GM19023 (cell line): Measurements from ENCODE around the gene EFTUD2.
"Not testable (repeated sequence)": the region's sequence is repeated elsewhere in the genome, so short reads cannot be mapped to it uniquely, and the experiment has no call there.

ENCODE experiments used
- ATAC-seq: cut with Tn5 transposase; IDR thresholded peaks from one replicate; pipeline ENCODE4 v1.9.1; 2021; ENCODE audit warnings: mild to moderate bottlenecking, moderate library complexity; ENCODE audit not compliant: unreplicated experiment

EFTUD2 gene

DNA sequence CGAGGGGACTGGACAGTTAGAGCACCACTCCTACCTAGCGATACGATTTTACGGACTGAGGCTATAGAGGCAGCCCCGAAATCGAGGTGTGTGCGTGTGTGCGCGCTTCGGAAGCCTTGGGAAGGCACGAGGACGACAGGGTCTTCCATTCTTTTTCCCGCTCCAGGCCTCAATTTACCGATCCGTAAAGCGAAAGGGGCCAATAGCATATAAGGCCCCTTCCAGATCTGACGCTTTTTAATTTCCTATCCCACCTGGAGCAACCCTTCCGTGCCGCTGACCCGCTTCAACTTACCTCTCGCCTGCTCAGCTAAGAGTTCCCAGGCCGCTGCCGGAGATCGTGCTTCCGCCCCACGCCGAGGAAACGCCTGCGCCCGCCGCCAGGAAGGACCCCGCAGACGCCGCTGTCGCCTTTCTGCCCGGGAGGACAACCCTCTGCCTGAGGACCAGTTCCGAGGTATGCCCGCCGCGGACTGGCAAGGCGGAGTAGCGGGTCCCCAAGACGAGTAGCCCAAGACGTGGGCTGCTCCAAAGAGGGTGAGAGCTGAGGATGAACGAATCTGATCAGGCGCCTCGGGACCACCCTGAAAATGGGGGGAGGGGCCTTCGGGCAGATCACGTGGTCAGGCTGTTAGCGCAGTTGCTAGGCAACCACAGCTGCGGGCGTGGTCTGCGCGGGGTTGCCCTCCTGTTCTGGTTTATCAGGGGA lies at the start of gene EFTUD2:
Gene EFTUD2 (minus strand): TSS at position 372 of the 709 bp plus-strand sequence. CDS start 4,924 bp downstream, outside the sequence.
- ATAC-seq, result peak; percentile 76

DNA sequence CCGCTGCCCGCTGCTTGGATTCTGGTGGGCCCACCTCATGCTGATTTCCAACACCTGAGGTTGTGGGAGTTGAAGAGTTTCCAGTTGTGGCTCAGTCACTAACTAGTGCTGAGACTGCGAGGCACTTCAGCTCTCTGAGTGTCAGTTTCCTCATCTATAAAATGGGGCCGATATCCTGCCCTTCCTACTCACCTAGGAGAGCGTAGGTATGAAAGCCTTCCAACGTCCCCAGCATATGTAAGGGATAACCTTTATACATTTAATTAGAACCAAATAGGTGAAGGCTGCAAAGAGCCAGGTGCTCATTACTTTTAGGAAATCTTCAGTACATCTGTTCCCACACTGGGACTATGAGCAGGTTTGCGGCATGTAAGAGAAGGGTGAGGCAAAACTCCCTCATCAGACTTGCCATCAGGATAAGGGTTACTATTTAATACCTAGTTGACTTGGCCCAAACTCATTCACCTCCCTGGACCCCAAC lies 49.1 kb upstream of the EFTUD2 start:
- no peak for ATAC-seq

DNA sequence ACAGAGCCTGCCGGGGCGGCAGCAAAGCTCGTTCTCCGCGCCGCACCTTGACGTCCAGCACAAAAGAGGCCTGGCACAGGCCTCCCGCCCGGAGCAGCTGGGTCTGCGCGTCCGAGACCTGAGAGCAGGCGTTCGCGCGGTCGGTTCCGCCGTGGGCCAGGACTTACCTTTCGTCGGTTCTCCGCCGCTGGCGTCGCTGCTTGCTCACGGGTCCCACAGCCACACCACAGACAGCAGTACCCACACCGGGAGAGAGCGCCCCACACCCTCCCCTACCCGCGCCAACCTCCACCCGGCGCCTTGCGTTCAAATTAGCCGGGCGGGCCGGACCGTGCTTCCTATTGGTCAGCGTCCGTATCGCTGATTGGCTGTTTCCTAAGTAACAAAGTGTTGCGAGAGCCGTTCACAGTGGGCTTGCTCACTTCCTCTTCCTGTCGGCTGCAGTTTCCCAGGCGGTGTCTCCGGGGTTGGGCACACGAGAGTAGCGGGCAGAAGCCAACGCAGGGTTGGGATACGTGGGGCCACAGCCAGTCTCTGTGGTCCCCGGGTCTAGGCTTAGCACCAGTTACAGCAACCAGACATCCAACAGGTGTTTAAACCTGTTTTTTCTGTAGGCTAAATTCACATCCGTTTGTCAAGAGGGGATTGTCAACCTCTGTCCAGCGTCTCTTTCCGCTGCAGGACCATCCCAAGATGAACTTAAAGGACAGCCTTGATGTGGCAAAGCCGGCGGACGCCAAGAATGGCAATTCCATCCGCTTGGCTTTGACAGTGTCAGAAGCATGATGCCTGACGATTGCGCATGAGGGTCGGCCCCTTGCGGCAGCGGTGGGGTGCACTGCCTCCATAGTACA lies 48.4 kb upstream of the EFTUD2 start, which contains the start of gene KIF18B:
Gene KIF18B (minus strand): TSS at position 313 of the 854 bp plus-strand sequence. CDS start 11,429 bp downstream, outside the sequence.
- ATAC-seq, result peak; percentile 89

DNA sequence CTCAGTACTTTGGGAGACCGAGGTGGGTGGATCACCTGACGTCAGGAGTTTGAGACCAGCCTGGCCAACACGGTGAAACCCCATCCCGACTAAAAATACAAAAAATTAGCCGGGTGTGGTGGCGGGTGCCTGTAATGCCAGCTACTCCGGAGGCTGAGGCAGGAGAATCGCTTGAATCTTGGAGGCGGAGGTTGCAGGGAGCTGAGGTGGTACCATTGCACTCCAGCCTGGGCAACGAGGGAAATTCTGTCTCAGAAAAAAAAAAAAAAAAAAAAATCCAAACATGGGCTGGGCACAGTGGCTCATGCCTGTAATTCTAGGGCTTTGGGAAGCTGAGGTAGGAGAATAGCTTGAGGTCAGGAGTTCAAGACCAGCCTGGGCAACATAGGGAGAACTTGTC lies 46.4 kb upstream of the EFTUD2 start:
- not testable (repeated sequence) for ATAC-seq

DNA sequence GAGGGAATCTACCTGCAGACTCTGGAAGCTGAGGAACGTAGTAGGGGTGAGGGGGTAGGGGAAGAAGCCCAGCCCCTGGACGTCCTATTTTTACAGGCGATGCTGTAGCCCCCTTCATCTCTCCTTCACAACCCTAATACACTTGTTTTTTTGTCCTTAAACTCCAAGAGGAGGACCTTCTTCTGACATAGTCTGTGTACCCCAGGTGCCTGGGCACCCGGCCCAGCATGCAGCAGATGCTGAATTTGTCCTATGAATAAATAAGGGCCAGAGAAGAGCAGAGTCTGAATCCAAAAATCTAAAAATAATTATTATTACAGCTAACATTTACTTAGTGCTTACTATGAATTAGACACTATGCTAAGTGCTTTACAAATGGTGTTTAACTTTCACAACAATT lies 43.2 kb upstream of the EFTUD2 start:
- no peak for ATAC-seq

DNA sequence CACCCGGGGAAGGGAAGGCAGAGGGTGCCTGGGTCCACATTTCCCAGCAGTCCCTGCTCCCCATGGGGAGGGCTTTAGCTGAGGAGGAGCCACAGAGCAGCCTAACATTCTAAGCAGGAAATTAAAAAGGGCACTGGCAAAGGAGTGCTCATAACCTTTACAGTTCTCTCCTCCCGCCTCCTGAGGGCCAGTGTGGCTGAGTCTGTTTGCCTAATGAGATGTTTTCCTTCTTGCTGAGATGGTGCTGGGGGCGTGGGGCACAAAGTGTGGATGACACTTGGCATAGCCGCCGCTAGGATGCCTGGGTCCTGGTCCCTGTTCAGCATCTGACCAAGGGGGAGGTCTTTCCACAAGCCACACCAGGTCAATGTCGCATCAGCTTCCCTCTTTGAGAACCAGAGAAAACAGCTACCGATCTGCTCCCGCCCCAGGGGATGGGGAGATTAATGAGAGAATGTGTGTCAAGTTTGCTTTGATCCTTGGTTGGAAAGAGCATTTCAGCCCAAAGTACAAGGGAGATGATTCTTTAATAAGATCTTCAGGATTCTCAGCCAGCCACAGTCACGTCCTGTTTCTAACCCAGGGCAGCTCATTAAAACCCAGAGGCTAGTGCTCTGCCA lies 42.6 kb upstream of the EFTUD2 start:
- no peak for ATAC-seq

DNA sequence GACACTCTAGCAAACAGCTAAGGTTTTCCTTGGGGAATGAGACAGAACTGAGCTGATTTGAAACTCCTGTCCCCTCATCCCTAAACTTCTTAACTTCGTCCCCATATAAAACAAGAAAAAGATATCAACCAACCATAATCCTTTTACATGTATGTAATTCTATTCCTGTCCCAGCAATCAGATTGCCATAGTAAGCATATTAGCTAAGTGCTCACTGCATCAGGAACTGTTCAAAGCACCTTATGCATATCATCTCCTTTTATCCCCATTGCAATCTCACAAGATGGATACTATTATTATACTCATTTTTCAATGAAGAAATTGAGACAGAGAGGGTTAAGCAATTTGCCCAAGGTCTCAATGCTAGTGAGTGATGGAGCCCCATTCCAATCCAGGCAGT lies 41.5 kb upstream of the EFTUD2 start:
- no peak for ATAC-seq

DNA sequence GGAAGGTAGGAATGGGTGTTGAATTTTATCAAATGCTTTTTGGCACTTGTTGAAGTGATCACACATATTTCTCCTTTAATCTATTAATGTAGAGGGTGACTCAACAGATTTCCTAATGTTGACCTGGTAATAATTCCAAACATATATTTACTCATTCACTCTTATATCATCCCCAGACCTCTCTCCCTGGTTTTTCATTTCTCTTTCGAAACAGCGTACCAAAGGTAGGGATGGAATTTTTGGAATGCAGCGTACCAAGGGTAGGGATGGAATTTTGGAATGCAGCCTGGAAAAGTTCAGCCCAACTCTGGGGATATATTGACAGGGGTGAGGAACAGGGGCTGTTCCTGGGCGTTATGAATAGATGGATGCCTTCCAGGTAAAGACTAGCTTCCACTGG lies 41.1 kb upstream of the EFTUD2 start:
- ATAC-seq, result no peak

DNA sequence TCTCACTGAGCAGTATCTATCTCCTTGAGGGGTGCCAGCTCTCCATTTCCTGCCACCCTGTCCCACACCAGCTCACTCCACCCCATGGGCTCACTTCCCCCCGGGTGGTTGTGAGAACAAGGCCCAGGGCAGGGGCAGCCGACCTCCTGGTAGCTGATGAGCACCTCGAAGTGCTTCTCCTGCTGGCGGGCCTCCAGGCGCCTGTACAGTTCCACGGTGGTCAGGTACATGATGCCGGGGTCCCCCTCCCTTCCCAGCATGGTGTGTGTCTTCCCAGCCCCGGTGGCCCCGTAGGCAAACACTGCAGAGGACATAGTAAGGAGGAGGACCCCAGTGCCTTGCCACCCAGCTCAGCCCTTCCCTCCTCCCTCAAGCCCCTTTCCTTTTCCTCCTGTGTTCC lies 35.9 kb upstream of the EFTUD2 start:
- ATAC-seq, result no peak

DNA sequence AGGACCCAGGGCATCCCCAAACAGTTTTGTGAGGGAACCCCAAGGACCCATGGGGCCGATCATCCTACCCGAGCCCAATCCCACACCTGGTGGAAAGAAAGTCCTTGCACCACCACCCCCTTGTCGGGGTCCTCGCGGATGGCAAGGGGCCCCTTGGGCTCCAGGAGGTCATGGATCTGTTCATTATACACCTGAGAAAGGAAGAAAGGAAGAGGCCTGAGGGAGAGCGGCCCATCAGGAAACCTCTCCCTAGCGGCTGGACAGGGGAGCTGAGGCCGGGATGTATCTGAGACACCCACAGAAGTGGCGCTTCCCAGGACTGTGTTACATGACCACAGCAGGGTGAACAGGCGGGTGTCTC lies 35.5 kb upstream of the EFTUD2 start:
- no peak for ATAC-seq

DNA sequence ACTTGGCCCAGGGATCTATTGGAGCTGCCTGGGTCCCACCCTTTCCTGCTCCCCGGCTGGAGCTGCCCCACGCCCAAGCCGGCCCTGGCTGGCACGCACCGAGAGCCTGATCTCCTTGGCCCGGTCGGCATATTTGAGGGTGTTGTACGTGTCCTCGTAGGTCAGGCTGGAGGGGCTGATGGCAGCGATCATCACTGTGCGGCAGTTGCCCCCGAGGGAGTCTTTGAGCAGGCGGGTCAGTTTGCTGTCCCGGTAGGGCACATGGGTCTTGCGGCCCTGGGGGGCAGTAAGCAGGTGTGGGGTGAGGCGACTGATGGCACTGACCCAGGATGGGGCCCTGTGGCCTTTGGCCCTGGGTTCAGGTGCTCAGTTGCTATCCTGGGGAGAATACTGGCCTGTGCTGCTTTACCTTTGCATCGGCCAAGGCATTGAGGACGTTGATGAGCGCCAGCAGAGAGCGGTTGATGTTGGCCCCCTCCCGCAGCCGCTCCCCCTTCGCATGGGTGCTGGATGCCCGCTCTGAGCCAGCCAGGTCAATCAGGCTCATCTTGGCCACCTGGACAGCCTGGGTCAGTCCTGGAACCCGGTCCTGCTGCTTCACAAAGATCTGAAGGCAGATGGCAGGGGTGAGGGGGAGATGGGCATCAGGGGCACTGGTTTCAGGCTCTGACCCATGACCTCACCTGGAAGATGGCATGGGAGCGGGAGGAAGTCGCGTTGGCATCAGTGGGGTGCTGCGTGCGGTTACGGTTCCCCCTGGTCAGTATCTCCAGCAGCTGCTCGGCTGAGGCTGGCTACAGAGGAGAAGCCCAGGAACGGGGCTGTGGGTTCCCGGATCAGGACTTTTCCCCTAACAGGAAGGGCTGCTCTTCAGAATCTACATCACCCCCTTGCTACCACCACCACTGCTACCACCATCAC lies 34.8 kb upstream of the EFTUD2 start:
- no peak for ATAC-seq

DNA sequence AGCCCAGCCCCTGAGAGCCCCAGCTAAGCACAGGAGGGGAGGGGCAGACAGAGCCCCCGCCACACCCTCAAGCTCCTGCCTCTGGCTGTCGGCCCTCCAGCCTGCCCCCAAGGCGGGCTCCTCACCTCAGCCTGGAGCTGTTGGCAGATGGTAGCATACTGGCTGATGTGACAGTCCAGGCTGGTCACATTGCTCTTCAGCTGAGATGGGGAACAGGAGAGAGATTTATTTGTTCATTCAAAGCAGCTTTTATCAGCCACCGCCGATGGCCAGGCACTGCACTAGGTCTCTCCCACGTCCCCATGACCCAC lies 33.5 kb upstream of the EFTUD2 start:
- no peak for ATAC-seq

DNA sequence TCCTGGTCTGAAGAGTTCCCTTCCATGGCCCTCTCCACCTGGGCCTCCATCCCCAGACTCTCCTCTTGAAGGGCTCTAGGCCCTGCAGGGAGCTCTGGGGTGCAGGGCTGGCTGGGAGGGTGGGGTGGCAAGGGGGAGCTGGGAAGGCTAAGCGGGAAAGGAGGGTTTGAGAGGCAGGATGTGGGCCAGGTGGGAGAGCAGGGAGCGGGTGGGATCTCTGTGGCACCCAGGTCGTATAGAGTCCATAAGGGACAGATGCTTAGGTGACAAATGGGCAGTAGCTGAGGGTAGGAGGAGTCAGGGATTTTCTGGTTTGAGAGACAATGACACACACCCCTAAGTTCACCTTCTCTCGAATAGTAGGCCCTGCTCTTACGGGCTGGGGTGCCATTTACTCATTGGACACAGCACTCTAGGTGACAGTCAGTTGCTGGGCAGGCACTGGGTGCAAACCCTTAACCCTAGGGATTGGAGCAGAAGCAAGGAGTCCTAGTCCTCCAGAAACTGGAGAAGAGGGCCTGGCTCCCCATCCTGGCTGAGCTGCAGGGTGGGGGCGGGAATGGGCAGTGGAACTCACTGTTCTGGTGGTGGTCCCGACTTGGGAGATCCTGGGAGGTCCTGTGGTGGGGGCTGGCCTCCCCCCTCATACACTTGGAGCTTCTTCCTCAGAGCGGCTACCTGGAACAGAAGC lies 33.0 kb upstream of the EFTUD2 start:
- no peak for ATAC-seq

DNA sequence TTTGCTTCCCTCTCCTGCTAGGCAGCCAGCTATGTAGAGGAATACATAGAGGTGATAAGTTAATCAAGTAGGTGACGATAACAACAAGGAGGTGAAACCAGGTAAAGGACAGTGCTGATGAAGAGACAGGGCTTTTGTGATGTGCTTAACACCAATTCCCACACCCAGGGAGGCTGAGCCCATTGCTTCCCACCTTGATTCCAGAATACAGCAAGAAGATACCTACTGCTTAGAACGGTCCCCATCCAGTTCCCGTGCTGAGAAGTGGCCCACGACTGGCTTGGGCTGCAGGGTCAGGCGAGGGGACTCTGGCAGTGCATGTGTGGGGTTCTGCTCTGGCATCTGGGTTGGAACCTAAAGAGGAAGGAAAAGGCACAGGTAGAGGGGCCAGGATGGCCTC lies 32.1 kb upstream of the EFTUD2 start:
- no peak for ATAC-seq

DNA sequence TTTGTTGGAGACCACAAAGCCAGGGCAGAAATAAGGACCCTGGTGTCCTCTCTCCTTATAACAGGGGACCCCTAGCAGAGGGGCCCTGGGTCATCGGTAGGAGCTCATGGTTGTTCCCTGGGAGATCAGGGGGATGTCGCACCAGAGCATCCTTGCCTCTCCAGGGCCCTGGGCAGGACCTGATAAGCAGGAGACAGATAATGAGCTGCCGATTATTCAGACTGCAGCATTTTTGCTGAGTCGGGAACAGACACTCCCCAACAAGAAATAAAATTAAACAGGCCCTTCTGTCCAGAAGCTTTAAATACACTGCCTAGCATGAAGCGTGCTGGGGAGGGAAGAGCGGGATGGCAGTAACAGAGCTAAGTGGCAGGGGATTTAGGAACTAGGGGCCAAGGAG lies 31.4 kb upstream of the EFTUD2 start:
- no peak for ATAC-seq

DNA sequence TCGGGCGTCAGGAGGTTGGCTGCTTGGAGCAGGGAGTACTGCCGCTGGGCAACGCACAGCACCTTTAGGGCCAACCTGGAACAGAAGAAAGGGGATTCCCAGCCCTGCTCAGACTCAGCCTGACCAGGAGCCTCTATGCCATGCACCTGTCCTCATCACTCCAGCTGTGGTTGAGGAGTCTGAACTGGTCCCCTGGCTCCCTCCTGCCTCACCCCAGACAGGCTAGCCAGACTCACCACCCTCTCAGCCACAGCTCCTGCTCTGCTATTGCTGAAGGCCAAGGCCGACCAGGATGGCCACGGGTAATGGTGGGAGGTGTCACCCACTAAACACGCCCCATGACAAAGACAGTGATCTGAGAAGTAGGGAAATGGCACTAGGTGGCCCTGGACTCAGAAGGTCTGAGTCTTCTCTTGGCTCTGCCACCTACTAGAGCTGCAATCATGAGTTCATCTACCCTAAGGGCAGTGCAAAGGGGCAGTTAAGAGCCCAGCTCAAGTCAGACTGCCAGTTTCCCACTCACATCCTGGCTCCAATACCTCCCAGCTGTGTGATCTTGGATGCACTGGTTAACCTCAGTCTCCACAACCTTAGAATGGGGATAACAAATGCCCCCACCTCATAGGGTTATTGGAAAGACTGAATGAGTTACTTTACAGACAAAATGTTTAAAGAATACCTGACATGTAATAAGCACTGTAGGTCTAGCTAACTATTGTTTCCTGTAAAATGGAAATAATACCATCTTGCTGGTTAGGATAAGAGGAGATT lies 29.9 kb upstream of the EFTUD2 start:
- ATAC-seq, result no peak

DNA sequence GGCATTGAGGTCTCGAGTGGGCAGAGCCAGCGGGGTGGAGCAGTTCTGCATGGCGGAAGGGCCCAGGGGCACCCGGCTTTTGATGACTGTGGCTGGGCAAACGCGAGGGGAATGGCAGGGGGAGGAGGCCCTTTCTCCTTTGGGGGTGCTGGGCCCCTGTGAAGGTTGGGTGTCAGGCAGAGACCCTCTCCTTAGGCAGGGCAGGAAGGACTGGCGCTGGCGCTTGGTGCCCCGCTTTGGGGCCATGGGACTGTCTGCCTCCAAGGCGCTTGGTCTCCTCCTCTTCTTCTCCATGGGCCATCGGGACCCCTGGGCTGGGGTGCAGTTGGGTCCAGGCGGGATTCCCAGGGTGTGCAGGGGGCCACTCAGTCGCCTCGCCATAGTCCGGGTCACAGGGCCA lies 28.9 kb upstream of the EFTUD2 start:
- ATAC-seq, result no peak

DNA sequence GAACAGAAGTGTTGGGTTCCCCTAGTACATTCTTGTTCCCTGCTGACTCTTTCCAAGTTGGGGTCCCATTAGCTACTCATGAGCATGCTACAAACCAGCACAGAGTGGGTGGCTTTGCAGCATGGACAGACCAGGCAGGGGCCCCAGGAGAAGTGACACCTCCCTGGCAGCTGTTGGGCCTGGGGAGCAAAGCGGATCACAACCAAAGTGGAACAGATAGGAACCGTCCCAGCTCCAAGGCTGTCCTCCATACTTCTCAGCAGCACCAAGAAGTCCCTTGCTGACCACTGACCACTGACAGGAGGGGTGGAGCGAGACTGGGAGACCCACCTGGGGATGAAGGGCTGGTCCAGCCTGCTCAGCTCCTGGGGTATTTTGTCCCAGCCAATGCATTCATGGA lies 28.5 kb upstream of the EFTUD2 start:
- ATAC-seq, result no peak

DNA sequence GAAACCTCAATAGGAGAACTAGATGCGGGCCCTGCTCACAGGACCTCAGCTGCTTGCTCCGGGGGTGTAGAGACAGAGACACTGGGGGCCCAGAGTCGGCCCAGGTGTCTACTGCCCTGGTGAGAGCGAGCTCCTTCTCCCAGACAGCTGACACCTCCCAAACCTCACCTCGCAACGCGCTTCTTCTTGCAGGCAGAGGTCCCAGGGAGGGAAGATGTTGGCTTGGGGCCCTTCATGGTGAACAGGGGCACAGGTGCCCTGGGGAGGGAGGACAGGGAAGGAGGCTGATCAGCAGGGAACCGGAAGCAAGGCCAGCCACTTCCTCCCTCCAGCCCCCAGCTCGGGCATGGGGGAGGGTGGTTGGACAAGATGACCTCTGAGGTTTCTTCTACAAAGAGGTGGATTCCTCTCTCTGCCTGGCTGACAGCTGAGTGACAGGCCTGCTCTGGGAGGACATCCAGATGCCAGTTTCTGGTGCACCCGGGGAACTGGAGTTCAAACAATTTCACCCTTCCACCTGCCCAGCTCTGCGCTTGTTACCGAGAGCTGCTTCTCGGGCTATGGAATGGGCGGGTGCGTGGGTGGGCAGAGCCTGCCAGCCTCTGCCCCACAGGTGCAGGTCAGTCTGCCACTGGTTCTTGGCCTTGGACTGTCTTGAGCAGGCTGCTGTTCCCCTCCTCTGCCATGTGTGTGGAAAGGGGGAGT lies 27.7 kb upstream of the EFTUD2 start:
- no peak for ATAC-seq
